Trophoblast cell (in vitro differentiated cells and primary cell): ENCODE data around the gene FBN1.

Source experiments
- DNase-seq, 2 donors: peaks; one replicate each; pipeline ENCODE4 v3.0.0-alpha.2; 2016
- H2AFZ ChIP-seq: 2 replicates; pipeline ENCODE4 v1.6.1; 2013; ENCODE audit warnings: low read length, moderate library complexity, mild to moderate bottlenecking; ENCODE audit not compliant: insufficient read depth, poor library complexity
- H2AK5ac ChIP-seq: 2 replicates; pipeline ENCODE4 v1.6.1; 2013; ENCODE audit warnings: mild to moderate bottlenecking, low read length
- H2BK120ac ChIP-seq: 2 replicates; pipeline ENCODE4 v1.6.1; 2013; ENCODE audit warnings: low read length, mild to moderate bottlenecking, moderate library complexity; ENCODE audit not compliant: insufficient read depth, poor library complexity
- H2BK12ac ChIP-seq: 2 replicates; pipeline ENCODE4 v1.6.1; 2013; ENCODE audit warnings: mild to moderate bottlenecking, low read length, moderate library complexity
- H2BK5ac ChIP-seq: 2 replicates; pipeline ENCODE4 v1.6.1; 2013; ENCODE audit warnings: low read length, low read depth, moderate library complexity, mild to moderate bottlenecking; ENCODE audit not compliant: poor library complexity
- H3K14ac ChIP-seq: 2 replicates; pipeline ENCODE4 v1.6.1; 2013; ENCODE audit warnings: mild to moderate bottlenecking, low read length
- H3K18ac ChIP-seq: 2 replicates; pipeline ENCODE4 v1.6.1; 2013; ENCODE audit warnings: mild to moderate bottlenecking, low read length
- H3K23ac ChIP-seq: 2 replicates; pipeline ENCODE4 v1.6.1; 2013; ENCODE audit warnings: low read length
- H3K27ac ChIP-seq: 2 replicates; pipeline ENCODE4 v1.5.1; 2013; ENCODE audit warnings: low read depth, mild to moderate bottlenecking, inconsistent platforms, low read length, moderate library complexity
- H3K27me3 ChIP-seq: 2 replicates; pipeline ENCODE4 v1.6.1; 2013; ENCODE audit warnings: inconsistent platforms, mild to moderate bottlenecking, low read length, moderate library complexity; ENCODE audit not compliant: insufficient read depth
- H3K36me3 ChIP-seq, 2 experiments: 1 replicate in 1 of 2; 2 replicates in 1 of 2; pipeline ENCODE4 v1.6.1; 2013; ENCODE audit warnings: low read length in 2 of 2, mild to moderate bottlenecking in 2 of 2, moderate library complexity in 1 of 2; ENCODE audit not compliant: insufficient read depth in 2 of 2, control insufficient read depth in 1 of 2
- H3K4ac ChIP-seq: 2 replicates; pipeline ENCODE4 v1.6.1; 2013; ENCODE audit warnings: low read depth, mild to moderate bottlenecking, low read length, moderate library complexity
- H3K4me1 ChIP-seq, 2 experiments: 1 replicate in 1 of 2; 2 replicates in 1 of 2; pipeline ENCODE4 v1.6.1; 2013; ENCODE audit warnings: low read length in 2 of 2, mild to moderate bottlenecking in 2 of 2, moderate library complexity in 1 of 2; ENCODE audit not compliant: insufficient read depth in 2 of 2, control insufficient read depth in 1 of 2
- H3K4me2 ChIP-seq: 2 replicates; pipeline ENCODE4 v1.6.1; 2013; ENCODE audit warnings: inconsistent platforms, mild to moderate bottlenecking, low read length, moderate library complexity
- H3K4me3 ChIP-seq: 2 replicates; pipeline ENCODE4 v1.5.1; 2013; ENCODE audit warnings: mild to moderate bottlenecking, low read depth, low read length, inconsistent platforms
- H3K79me1 ChIP-seq: one replicate; pipeline ENCODE4 v1.6.1; 2013; ENCODE audit warnings: low read length
- H3K79me2 ChIP-seq: 2 replicates; pipeline ENCODE4 v1.6.1; 2013; ENCODE audit warnings: low read length, mild to moderate bottlenecking; ENCODE audit not compliant: control insufficient read depth, insufficient read depth, poor library complexity
- H3K9ac ChIP-seq: 2 replicates; pipeline ENCODE4 v1.6.1; 2013; ENCODE audit warnings: mild to moderate bottlenecking, low read length
- H3K9me3 ChIP-seq: 2 replicates; pipeline ENCODE4 v1.6.1; 2013; ENCODE audit warnings: low read depth, mild to moderate bottlenecking, control low read depth, inconsistent platforms, low read length; ENCODE audit not compliant: insufficient read depth
- H4K12ac ChIP-seq: 2 replicates; pipeline ENCODE4 v1.6.1; 2013; ENCODE audit warnings: low read depth, mild to moderate bottlenecking, low read length, moderate library complexity
- H4K8ac ChIP-seq: 2 replicates; pipeline ENCODE4 v1.6.1; 2013; ENCODE audit warnings: low read depth, mild to moderate bottlenecking, low read length, moderate library complexity
- H4K91ac ChIP-seq: one replicate; pipeline ENCODE4 v1.6.1; 2013; ENCODE audit warnings: low read depth, mild to moderate bottlenecking, low read length, moderate library complexity
- WGBS: extraction: QIAGEN DNeasy Blood & Tissue Kit; methylation state at CpG from one replicate; pipeline ENCODE4 v1.1.7; 2013; ENCODE audit warnings: missing lambda C conversion rate; ENCODE audit not compliant: insufficient read length, insufficient coverage; ENCODE audit errors: extremely low coverage; 5-methylcytosine and 5-hydroxymethylcytosine counted together

The FBN1 gene

DNA sequence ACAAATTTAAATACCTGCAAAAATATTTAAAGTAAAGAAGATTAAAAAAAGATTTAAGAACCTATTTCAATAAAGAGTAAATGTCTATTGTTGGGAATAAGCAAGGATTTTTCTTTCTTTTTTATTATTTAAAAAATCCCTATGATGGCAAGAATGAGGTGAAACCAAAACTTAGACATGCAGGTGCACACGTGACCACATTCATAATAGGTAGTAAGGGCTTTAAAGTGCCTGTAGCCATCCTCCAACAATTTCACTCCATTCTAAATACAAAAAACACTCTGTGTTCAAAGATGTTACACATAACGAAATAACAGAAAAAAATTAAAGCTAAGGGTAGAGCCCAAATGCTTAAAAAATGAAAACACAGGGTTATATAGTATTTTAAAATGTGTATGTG is 74.0 kb downstream of the FBN1 start:
- Histone ChIP-seq H3K9ac (no peak overlapping the region), H3K79me1 (peaks cover 2% of the 10 kb centered on the region), H3K4me2 (no peak overlapping the region), H3K23ac (no peak overlapping the region), H2BK120ac (no peak overlapping the region), H4K12ac (no peak overlapping the region), H2AFZ (no peak overlapping the region), H3K79me2 (no peaks in the 10 kb centered on the region), H3K4me3 (no peak overlapping the region), H3K18ac (no peak overlapping the region), H3K9me3 (no peaks in the 10 kb centered on the region), H3K4me1 (peaks cover 4% of the 10 kb centered on the region in 2 experiments), H3K27ac (no peak overlapping the region), H2AK5ac (no peak overlapping the region), H3K27me3 (no peaks in the 10 kb centered on the region), H2BK5ac (no peak overlapping the region), H3K36me3 (no peaks in the 10 kb centered on the region), H2BK12ac (no peak overlapping the region), H4K8ac (no peak overlapping the region), H3K14ac (no peak overlapping the region), H3K4ac (no peak overlapping the region), H4K91ac (no peak overlapping the region)
- no CpG with 5 or more reads among the region's 2 CpGs for WGBS
- peak in 1 of 2 donors; percentile 64 for DNase-seq

GRCh38 chr15:48570822-48571221 is 74.7 kb downstream of the FBN1 start:
- Histone ChIP-seq H4K91ac (no peak overlapping the region), H3K27me3 (no peaks in the 10 kb centered on the region), H3K4me1 (peaks cover 4% of the 10 kb centered on the region in 2 experiments), H3K9ac (no peak overlapping the region), H3K9me3 (no peaks in the 10 kb centered on the region), H2AFZ (no peak overlapping the region), H3K36me3 (no peaks in the 10 kb centered on the region), H4K8ac (no peak overlapping the region), H3K18ac (no peak overlapping the region), H3K27ac (no peak overlapping the region), H3K79me2 (no peaks in the 10 kb centered on the region), H3K79me1 (peaks cover 2% of the 10 kb centered on the region), H3K4me2 (no peak overlapping the region), H3K14ac (no peak overlapping the region), H3K23ac (no peak overlapping the region), H2BK5ac (no peak overlapping the region), H3K4ac (no peak overlapping the region), H2BK12ac (no peak overlapping the region), H3K4me3 (no peak overlapping the region), H4K12ac (no peak overlapping the region), H2AK5ac (no peak overlapping the region), H2BK120ac (no peak overlapping the region)
- no CpG with 5 or more reads among the region's 1 CpG for WGBS
- DNase-seq: no peak

GRCh38 chr15:48569591-48570302 is 75.8 kb downstream of the FBN1 start:
- H3K4ac ChIP-seq: no peak overlapping the region
- peak in 1 of 2 donors; percentile 68 for DNase-seq
- H2BK120ac ChIP-seq: no peak overlapping the region
- H2BK12ac ChIP-seq: no peak overlapping the region
- H3K27me3 ChIP-seq: no peaks in the 10 kb centered on the region
- no peak overlapping the region for H3K18ac ChIP-seq
- H3K27ac ChIP-seq: no peak overlapping the region
- no peak overlapping the region for H4K12ac ChIP-seq
- no peak overlapping the region for H3K23ac ChIP-seq
- H3K79me1 ChIP-seq: peaks cover 2% of the 10 kb centered on the region
- no peaks in the 10 kb centered on the region for H3K9me3 ChIP-seq
- H2AFZ ChIP-seq: no peak overlapping the region
- H3K9ac ChIP-seq: no peak overlapping the region
- no peaks in the 10 kb centered on the region for H3K79me2 ChIP-seq
- no CpG with 5 or more reads among the region's 3 CpGs for WGBS
- H4K91ac ChIP-seq: no peak overlapping the region
- no peak overlapping the region for H2BK5ac ChIP-seq
- no peak overlapping the region for H3K14ac ChIP-seq
- no peak overlapping the region for H2AK5ac ChIP-seq
- H3K36me3 ChIP-seq: no peaks in the 10 kb centered on the region
- H3K4me1 ChIP-seq: peaks cover 4% of the 10 kb centered on the region in 2 experiments
- no peak overlapping the region for H3K4me3 ChIP-seq
- no peak overlapping the region for H3K4me2 ChIP-seq
- H4K8ac ChIP-seq: no peak overlapping the region

DNA sequence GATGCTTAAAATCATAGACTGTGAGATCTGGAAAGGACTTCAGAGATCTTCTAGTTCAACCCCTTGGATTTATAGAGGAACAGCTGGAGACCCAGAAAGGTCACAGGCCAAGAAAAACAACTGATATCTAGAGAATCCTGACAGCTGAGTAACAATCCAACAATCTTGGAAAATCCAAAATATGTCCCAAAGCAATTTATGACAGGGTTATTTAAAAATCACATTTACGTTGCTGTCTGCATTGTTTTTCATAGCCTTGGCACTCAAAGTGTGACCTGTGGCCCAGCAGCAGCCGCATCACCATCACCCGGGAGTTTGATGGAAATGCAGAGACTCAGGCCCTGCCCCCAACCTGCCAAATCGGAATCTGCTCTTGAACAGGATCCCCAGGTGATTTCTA is 78.8 kb downstream of the FBN1 start:
- Histone ChIP-seq H3K36me3 (no peaks in the 10 kb centered on the region), H3K18ac (no peak overlapping the region), H3K79me1 (no peaks in the 10 kb centered on the region), H2AFZ (no peak overlapping the region), H3K9me3 (no peaks in the 10 kb centered on the region), H3K14ac (no peak overlapping the region), H3K79me2 (no peaks in the 10 kb centered on the region), H3K4ac (no peak overlapping the region), H4K12ac (no peak overlapping the region), H4K91ac (no peak overlapping the region), H4K8ac (no peak overlapping the region), H3K27ac (no peak overlapping the region), H2BK5ac (no peak overlapping the region), H3K4me3 (peak overlapping the region; percentile 26), H3K4me2 (no peak overlapping the region), H2AK5ac (no peak overlapping the region), H3K27me3 (no peaks in the 10 kb centered on the region), H2BK120ac (no peak overlapping the region), H2BK12ac (no peak overlapping the region), H3K23ac (no peak overlapping the region), H3K4me1 (peaks cover 0 to 3% of the 10 kb centered on the region in 2 experiments), H3K9ac (no peak overlapping the region)
- WGBS: no CpG with 5 or more reads among the region's 4 CpGs
- DNase-seq: peak; percentile 89 to 95
